ENCODE measurements around the gene SLAMF7.
A peak's percentile ranks its signal among the peaks of the same experiment; 100 is the strongest.
"Not testable (repeated sequence)": the region's sequence is repeated elsewhere in the genome, so short reads cannot be mapped to it uniquely, and the experiment has no call there.

The SLAMF7 gene, protein sequence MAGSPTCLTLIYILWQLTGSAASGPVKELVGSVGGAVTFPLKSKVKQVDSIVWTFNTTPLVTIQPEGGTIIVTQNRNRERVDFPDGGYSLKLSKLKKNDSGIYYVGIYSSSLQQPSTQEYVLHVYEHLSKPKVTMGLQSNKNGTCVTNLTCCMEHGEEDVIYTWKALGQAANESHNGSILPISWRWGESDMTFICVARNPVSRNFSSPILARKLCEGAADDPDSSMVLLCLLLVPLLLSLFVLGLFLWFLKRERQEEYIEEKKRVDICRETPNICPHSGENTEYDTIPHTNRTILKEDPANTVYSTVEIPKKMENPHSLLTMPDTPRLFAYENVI

DNA sequence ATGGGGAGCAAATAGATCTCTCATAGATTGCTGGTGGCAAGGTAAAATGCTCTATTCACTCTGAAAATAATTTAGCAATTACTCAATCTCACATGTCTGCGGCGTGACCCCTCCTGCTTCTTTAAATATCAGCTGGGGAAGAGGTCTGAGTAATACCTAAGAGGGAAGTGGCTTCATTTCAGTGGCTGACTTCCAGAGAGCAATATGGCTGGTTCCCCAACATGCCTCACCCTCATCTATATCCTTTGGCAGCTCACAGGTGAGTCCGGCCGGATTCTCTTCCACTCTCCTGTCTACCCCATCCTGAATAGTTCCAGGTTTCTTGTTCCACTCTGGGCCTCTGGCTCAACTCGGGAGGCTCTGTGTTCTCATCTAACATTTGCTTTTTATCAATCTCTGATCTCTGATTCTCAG is at the start of gene SLAMF7:
Gene SLAMF7, plus strand, starts transcription at position 150 of the 414 bp plus-strand sequence. Its CDS starts 55 bp downstream, at position 205.
- DNase-seq = peak; percentile 81

- DNase-seq = not testable (repeated sequence)
These were observed 46.7 kb upstream of the SLAMF7 start for GRCh38 chr1:160692390-160692789.

GRCh38 chr1:160702100-160702499 is 36.9 kb upstream of the SLAMF7 start:
- no peak for DNase-seq

GRCh38 chr1:160704250-160704649 is 34.8 kb upstream of the SLAMF7 start:
- no peak for DNase-seq

DNA sequence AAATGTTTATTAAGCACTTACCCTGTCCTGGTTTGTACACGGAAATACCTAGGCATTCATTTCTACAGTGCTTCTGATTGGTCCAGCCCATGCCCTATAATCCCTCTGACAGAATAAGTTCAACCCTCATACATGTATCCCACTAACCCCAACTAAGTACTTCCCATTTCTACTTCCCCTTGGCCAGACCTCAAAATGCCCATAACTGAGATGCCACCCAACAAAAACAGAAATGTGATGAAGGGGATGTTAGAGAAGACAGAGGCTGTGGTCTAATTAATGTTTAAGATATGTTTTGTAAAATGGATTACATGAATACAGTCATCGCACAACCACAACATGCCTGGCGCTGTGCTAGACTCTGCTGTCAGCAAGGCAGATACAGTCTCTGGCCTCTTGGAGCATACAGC is 33.8 kb upstream of the SLAMF7 start:
- DNase-seq = not testable (repeated sequence)

DNA sequence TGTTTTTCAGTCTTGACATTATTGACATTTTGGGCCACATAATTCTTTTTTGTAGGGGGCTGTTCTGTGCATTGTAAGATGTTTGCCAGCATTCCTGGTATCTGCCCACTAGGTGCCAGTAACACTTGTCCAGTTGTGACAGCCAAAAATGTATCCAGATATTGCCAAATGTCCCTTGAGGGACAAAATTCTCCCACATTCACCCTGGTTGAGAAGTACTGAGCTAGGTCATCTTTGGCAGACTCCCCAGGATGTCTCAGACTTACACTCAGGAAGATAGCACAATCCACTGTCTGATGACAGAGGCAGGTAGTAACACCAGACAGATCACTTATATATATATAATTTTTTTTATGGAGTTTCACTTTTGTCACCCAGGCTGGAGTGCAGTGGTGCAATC is 33.3 kb upstream of the SLAMF7 start:
- no peak for DNase-seq

GRCh38 chr1:160706526-160707235 is 32.4 kb upstream of the SLAMF7 start:
- no peak for DNase-seq

DNA sequence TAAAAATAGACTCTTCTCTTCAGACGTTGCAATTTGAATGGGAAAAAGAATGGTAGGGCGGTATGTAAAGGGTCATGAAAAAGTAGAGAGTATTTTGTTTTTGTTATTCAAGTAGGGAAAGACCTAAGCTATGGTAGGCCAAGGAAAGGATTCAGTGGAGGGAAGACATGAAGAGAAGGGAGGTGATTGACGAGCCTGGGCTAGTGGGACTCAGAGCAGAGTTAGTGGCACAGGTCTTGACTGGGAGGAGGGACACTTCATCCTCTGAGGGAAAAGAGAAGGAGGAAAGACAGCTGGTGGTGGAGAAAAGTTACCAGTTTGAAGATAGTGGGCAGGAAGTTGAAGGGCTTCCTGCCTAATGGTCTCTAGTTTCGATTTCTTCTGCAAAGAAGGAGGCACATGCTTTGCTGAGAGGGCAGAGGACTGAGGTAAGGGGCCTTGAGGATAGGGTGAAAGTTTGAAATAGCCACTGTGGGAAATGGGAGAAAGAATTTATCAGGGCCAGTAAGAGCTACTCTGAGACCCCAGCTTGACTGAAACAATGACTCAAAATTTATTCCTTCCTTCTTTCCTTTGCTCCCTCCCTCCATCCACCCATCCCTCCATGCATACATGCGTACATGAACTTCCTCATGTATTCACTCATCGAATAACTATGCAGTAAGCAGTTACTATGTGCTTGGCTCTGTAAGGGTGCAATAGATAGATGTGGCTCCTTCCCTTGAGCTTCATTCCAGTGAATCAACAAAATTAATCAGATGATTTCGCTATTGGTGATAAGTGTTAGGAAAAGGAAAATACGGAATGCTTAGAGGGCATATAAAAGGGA is 31.6 kb upstream of the SLAMF7 start:
- DNase-seq = peak; percentile 66

- peak; percentile 55 for DNase-seq
These were observed 30.9 kb upstream of the SLAMF7 start for GRCh38 chr1:160708118-160708517.

GRCh38 chr1:160708801-160709200 is 30.2 kb upstream of the SLAMF7 start:
- peak; percentile 62 for DNase-seq

DNA sequence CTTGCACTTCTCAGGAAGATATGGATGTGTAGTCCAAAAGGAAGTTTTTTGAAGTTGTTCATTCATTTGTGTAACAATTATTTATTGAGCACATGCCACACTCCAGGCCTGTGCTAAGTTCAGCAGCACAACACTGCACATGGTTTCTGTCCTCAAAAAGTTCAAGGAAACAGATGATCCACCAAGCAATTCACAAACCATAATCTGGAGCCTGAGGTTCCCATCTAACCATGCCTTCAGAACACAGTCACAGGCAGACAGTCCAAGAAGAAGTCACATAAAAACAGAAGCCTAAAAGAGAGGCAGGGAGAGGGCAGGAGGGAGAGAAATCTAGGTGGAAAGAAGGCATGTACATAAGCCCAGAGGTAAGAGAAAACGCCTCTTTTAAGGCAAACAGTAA is 29.3 kb upstream of the SLAMF7 start:
- no peak for DNase-seq

GRCh38 chr1:160710517-160711252 is 28.4 kb upstream of the SLAMF7 start:
- DNase-seq = no peak

- no peak for DNase-seq
These were observed 27.8 kb upstream of the SLAMF7 start for GRCh38 chr1:160711276-160711601.

GRCh38 chr1:160711602-160712311 is 27.3 kb upstream of the SLAMF7 start, which contains the start of gene CD48:
Gene CD48, minus strand, starts transcription at chr1:160711822. Its CDS starts 59 bp downstream, at chr1:160711763.
- peak; percentile 80 for DNase-seq

- peak; percentile 83 for DNase-seq
These were observed 26.4 kb upstream of the SLAMF7 start for GRCh38 chr1:160712525-160713080.

DNA sequence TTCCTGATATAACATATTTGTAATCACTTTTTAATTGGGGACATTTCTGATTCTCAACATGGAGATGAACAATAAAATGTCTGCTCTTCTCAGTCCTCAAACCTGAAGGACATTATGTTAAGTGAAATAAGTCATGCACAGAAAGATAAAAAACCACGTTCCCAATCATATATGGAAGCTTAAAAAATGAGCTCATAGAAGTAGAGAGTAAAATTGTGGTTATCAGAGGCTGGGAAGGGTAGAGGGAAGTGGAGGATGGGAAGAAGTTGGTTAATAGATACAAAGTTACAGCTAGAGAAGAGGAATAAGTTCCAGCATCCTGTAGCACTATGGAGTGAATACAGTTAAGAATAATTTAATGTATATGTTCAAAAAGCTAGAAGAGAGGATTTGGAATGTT is 25.9 kb upstream of the SLAMF7 start:
- no peak for DNase-seq

DNA sequence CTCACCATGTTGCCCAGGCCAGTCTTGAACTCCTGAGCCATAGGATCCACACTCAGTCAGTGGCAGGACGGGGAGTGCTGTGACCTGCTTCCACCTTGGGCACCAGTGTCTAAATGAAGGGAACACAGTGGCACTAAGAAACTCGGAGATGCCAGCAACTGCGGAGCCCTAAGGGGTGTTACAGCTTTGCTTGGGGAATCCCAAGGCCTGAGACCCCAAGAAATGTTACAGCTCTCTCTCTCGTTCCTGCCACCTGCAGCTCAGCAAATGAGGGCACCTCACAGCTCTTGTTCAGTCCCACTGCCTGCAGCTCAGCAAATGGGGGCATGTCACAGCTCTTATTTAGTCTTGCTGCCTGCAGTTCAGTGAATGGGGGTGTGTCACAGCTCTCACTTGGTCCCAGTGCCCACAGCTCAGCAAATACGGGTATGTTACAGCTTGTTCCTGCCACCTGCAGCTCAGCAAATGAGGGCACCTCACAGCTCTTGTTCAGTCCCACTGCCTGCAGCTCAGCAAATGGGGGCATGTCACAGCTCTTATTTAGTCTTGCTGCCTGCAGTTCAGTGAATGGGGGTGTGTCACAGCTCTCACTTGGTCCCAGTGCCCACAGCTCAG is 24.9 kb upstream of the SLAMF7 start:
- DNase-seq = not testable (repeated sequence)

DNA sequence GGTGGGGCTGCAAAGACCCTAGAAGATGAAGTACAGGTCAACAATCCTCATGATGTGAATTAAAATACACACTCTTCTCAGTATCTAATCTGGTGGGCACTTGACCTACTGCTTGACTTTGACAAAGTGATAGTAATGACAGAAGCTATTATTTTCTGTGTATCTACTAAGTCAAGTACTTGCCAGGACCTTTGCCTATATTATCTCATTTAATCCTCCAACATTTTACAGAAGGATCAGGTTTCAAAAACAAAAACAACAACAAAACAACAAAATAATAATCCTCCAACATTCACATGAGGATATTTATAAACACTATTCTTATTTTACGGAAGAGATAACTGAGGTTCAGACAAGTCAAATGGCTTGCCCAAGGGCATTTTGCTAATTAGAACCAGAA is 23.0 kb upstream of the SLAMF7 start:
- no peak for DNase-seq

DNA sequence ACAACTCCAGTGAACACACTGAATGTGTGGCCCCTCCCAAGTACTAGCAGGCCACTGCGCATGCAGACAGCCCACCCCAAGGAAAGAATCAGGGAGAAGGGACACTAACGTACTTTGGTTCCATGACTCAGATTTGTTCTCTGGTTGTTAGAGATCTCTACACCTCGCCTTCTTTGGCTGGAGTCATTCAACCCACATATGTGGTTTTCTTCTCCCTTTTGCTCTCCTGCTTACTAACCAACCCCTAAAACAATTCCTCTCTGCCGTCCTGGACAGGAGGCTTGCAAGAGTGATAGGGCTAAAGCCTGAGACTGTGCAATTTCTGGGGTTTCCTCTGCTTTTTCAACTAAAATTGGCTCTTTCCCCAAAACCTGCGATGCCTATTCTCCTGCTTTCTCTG is 21.7 kb upstream of the SLAMF7 start:
- DNase-seq = no peak

- no peak for DNase-seq
These were observed 20.8 kb upstream of the SLAMF7 start for GRCh38 chr1:160718210-160718609.

Measured in activated CD4-positive, alpha-beta T cell treated with anti-CD3 and anti-CD28 coated beads, Interleukin-2, amount 50 U/mL, for 16 hours (primary cell).